ENCODE measurements around the gene NPFFR1. TPM values are rescaled to one million over a fixed set of nuclear protein-coding genes. Genes with fewer than 3 reads are reported as not detected.
"Not testable (repeated sequence)": the region's sequence is repeated elsewhere in the genome, so short reads cannot be mapped to it uniquely, and the experiment has no call there.

NPFFR1 gene
- total RNA-seq, 4 donors from 2014 or later = not detected

DNA sequence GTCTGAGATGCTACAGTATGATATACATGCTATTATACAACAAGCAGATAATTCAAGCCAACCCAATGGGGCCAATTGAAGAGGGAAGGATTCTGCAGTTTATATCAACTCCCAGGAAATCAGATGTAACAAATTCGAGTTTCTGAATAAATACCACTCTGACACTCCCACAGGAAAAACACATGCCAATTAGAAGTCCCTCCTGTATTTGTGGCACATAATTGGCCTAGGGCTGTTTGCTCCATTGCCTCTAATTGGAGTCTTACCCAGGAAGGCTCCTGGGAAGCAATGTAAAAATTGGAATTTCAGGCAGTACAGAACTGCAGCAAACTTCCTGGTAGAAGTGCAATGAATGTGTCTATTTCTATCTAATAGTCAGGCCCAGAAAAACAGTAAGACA is 55.3 kb downstream of the NPFFR1 start:
- Histone ChIP-seq H3K36me3 (peaks cover 0 to 19% (median 4%) of the 10 kb centered on the region in 4 donors), H3K4me1 (peaks cover 24 to 45% (median 35%) of the 10 kb centered on the region in 4 donors), H3K27me3 (no peaks in the 10 kb centered on the region), H3K9me3 (no peaks in the 10 kb centered on the region), H3K27ac (replicated peaks in 1 of 4) (peak overlapping the region in 2 of 4 donors; percentile 17 to 50), H3K4me3 (no peak overlapping the region)
- no peak for TF ChIP-seq EP300 (IDR thresholded peaks at IDR 0.05)
- TF ChIP-seq CTCF (IDR thresholded peaks at IDR 0.05) = no peak
- no peak for TF ChIP-seq POLR2A (IDR thresholded peaks at IDR 0.05; ENCODE audit: low read depth)
- TF ChIP-seq POLR2AphosphoS5 (IDR thresholded peaks at IDR 0.05) = no peak
- intact Hi-C loops (cut with DNase I) = no loop called here
- DNase-seq (ENCODE audit: extremely low spot score) = peak; percentile 19
- 54% methylated on average over 1 of the region's 1 CpG for WGBS

GRCh38 chr10:70227548-70228320 is 56.1 kb downstream of the NPFFR1 start:
- peak; percentile 90 for DNase-seq (ENCODE audit: extremely low spot score)
- Histone ChIP-seq H3K27me3 (no peaks in the 10 kb centered on the region), H3K4me1 (peaks cover 24 to 45% (median 34%) of the 10 kb centered on the region in 4 donors), H3K36me3 (peaks cover 0 to 19% (median 4%) of the 10 kb centered on the region in 4 donors), H3K4me3 (no peak overlapping the region), H3K9me3 (no peaks in the 10 kb centered on the region), H3K27ac (replicated peaks in 1 of 4) (peak overlapping the region in 3 of 4 donors; percentile 17 to 50 (median 48))
- TF ChIP-seq POLR2A (IDR thresholded peaks at IDR 0.05; ENCODE audit: low read depth) (no peak), EP300 (IDR thresholded peaks at IDR 0.05) (no peak), POLR2AphosphoS5 (IDR thresholded peaks at IDR 0.05) (peak in 1 of 2 donors; percentile 39), CTCF (IDR thresholded peaks at IDR 0.05) (no peak)
- intact Hi-C loops (cut with DNase I) = no loop called here
- WGBS = 64% methylated on average over 3 of the region's 3 CpGs

DNA sequence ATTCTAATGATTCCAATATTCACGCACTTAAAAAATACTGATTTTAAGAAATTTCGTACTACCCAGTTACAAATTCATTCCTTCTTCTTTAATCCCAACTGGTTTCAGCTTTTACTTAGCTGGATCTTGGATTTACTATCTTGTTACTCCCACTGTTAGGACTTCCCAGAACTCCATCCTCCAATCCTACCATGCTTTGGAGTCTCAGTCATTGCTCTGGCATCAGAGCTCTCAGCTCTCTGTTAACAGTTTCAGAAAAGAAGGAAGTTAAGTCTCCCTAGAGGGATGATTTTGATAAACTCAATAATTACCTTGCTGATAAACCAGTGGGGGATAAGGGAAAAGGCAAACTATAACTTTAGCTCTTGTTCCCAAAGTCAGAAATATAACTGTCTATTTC is 60.1 kb downstream of the NPFFR1 start:
- no peaks in the 10 kb centered on the region for H3K27me3 ChIP-seq
- H3K9me3 ChIP-seq = no peaks in the 10 kb centered on the region
- peak overlapping the region in 1 of 4 donors; percentile 0 for H3K27ac ChIP-seq (replicated peaks in 1 of 4)
- H3K4me1 ChIP-seq = peaks cover 18 to 31% (median 29%) of the 10 kb centered on the region in 4 donors
- H3K36me3 ChIP-seq = peaks cover 0 to 4% (median 0%) of the 10 kb centered on the region in 4 donors
- no peak overlapping the region for H3K4me3 ChIP-seq
- intact Hi-C loops (cut with DNase I) = loop anchor here (1.0 kb wide), 1 partner anchor 20 kb away; no protein-coding TSS in a partner anchor
- DNase-seq (ENCODE audit: extremely low spot score) = no peak
- TF ChIP-seq CTCF (IDR thresholded peaks at IDR 0.05) (no peak), POLR2AphosphoS5 (IDR thresholded peaks at IDR 0.05) (no peak), POLR2A (IDR thresholded peaks at IDR 0.05; ENCODE audit: low read depth) (no peak), EP300 (IDR thresholded peaks at IDR 0.05) (no peak)
- 95% methylated on average over 2 of the region's 2 CpGs for WGBS

DNA sequence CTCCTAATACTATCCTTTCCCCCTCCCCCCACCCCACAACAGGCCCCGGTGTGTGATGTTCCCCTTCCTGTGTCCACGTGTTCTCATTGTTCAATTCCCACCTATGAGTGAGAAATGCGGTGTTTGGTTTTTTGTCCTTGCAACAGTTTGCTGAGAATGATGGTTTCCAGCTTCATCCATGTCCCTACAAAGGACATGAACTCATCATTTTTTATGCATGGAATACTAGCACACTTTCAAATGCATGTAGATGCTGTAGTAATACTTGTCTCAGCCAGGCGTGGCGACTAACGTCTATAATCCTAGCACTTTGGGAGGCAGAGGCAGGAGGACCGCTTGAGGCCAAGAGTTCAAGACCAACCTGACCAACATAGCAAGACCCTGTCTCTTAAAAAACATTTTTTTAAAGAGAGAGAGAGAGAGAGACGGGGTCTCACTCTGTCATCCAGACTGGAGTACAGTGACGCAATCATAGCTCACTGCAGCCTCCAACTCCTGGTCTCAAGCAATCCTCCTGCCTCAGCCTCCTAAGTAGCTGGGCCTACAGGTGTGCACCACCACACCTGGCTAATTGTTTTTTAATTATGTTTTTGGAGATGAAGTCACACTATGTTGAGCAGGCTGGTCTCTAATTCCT is 60.9 kb downstream of the NPFFR1 start:
- 81% methylated on average over 9 of the region's 9 CpGs for WGBS
- DNase-seq (ENCODE audit: extremely low spot score); H3K27me3 ChIP-seq; H3K36me3 ChIP-seq; H3K4me3 ChIP-seq; intact Hi-C loops (cut with DNase I); H3K9me3 ChIP-seq: not testable (repeated sequence)
- Histone ChIP-seq H3K27ac (replicated peaks in 1 of 4) (peak overlapping the region in 2 of 4 donors; percentile 0 to 4), H3K4me1 (peaks cover 10 to 24% (median 21%) of the 10 kb centered on the region in 4 donors)

DNA sequence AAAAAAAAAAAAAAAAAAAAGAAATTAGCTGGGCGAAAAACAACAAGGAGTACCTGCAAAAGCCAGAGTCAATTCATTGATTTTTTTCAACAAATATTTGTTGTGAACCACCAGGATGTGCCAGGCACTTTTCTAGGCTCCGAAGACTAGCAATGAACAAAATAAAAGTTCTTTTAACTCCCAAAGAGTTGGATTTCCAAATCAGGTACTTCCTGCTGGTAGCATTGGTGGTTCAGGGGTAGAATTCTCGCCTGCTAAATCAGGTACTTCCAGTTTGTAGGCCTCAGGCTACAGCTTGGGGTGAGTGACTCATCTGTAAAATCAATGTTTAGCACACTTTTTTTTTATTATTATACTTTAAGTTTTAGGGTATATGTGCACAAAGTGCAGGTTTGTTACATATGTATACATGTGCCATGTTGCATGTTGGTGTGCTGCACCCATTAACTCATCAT is 61.4 kb downstream of the NPFFR1 start:
- intact Hi-C loops (cut with DNase I) = no loop called here
- peaks cover 10 to 18% (median 16%) of the 10 kb centered on the region in 4 donors for H3K4me1 ChIP-seq
- peak overlapping the region in 1 of 4 donors; percentile 4 for H3K27ac ChIP-seq (replicated peaks in 1 of 4)
- H3K4me3 ChIP-seq = no peak overlapping the region
- H3K27me3 ChIP-seq = no peaks in the 10 kb centered on the region
- H3K9me3 ChIP-seq = no peaks in the 10 kb centered on the region
- 95% methylated on average over 3 of the region's 3 CpGs for WGBS
- TF ChIP-seq POLR2AphosphoS5 (IDR thresholded peaks at IDR 0.05) (no peak), EP300 (IDR thresholded peaks at IDR 0.05) (no peak)
- H3K36me3 ChIP-seq = peaks cover 0 to 10% (median 3%) of the 10 kb centered on the region in 4 donors
- DNase-seq (ENCODE audit: extremely low spot score) = no peak

All from esophagus muscularis mucosa (tissue), 4 donors.